GM19455 (cell line): ENCODE measurements around the gene BRAT1.

Experiments
- ATAC-seq: cut with Tn5 transposase; IDR thresholded peaks from one replicate; pipeline ENCODE4 v1.9.1; 2021; ENCODE audit not compliant: unreplicated experiment

The BRAT1 gene

GRCh38 chr7:2525658-2526630 is 29.4 kb downstream of the BRAT1 start:
- ATAC-seq = no peak

DNA sequence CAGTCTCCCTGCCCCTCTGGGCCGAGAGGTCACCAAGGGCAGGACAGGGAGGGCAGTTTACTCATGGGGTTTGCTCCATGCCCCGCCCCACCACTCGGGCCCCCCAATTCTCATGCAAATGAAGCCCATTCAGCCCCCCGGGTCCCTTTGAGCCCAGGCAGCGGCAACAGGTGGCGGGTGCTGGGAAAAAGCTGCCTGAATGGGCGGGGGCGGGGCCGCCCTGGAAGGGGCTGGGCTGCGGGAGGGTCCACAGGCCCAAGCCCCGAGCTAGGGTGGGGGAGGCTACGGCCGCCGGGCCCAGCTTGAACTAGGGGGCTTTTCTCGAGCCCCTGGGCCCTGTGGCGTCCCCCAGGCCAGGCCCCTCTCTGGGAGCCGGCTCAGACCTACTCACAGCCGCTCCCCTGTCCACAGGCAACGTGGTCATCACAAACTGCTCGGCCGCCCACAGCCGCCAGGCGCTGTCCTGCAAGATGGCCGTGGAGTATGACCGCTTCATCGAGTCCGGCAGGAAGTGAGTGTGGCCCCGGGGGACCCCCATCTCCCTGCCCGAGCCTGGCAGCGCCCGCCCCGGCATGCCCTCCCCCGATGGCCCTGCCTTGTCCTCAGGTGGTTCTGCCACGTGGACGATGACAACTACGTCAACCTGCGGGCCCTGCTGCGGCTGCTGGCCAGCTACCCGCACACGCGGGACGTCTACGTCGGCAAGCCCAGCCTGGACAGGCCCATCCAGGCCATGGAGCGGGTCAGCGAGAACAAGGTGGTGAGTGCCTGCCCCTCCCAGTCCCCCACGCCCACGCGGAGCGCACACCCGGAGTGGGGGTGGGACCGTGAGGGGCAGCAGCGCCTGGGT is 30.3 kb downstream of the BRAT1 start:
- ATAC-seq = no peak

DNA sequence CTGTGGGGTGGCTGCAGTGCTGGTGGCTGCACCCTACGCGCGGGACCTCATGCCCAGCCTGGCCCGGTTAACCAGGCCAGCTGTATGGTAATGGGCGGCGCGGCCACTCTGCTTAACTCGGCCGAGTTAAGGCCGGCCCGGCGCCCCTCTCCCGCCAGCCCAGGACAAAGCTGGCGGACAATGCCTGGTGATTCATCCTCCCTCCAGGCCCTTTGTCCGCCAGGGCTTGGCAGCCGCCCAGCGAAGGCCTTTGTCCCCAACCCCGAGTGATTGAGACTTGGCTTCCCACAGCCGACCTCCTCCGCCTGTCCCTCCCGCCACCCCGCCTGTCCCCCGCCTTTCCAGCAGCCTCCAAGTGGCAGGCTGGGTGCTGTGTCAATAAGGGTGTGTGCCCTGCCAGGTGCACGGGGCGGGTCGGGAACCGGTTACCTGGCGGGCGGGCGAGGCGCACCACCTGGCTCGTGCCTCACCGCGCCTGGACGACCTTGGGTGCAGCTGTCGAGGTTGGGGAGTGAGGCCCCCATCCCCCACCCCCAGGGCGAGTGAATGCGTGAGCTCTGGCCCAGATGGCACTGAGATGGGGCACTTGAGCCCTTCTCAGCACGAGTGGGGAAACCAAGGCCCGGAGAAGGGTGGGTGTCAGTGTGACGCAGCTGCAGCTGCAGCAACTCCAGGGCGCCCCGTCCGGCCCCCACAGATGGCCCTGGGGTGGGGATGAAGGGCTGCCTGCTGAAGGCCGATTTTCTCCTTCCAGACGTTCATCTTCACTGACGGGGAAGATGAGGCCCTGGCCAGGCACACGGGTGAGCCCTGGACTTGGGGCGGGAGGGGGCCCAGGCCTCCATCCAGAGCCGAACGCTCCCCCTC is 31.1 kb downstream of the BRAT1 start:
- ATAC-seq = no peak

DNA sequence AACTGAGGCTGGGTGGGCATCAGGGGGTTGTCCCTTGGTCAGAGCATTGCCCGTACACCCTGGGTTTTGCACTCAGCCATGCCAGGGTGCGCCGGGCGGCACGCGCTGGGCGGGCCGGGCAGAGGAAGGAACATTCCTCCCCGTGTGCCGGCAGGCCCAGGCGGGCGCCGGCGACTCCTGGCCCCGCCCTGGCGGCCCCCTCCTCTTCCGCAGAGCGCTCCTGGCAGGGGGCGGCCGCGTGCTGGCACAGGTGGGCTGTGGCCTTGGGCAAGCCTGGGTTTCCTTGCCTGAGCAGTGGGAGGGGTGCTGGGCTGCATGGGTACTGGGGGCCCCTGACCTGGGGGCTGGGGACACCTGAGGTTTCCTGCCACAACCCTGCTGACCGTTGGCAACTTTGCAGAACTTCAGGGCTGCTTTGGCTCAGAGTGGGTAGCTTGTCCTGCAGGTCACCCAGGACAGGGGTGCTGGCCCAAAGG is 31.8 kb downstream of the BRAT1 start:
- ATAC-seq = no peak

- ATAC-seq = no peak
These were observed 32.4 kb downstream of the BRAT1 start for GRCh38 chr7:2522780-2523433.

GRCh38 chr7:2521952-2522591 is 33.3 kb downstream of the BRAT1 start:
- ATAC-seq = no peak

DNA sequence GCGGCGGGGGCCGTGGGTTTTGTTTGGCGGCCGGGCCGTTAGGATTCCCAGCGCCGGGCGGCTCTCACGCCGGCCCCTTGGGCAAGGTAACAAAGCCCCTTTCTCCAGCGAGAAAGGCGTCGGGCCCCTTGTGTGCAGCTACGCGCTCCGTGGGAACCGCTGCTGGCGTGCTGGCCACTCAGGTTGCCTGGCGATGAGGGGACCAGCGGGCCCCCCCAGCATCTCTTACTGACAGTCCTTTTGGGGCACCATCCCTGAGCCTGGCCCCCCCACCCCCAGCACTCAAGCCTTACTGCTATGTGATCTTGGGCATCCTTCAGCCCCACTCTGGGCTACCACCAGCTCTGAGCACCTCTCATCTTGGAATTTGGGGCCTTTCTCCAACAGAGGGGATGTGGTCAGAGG is 34.0 kb downstream of the BRAT1 start:
- no peak for ATAC-seq

DNA sequence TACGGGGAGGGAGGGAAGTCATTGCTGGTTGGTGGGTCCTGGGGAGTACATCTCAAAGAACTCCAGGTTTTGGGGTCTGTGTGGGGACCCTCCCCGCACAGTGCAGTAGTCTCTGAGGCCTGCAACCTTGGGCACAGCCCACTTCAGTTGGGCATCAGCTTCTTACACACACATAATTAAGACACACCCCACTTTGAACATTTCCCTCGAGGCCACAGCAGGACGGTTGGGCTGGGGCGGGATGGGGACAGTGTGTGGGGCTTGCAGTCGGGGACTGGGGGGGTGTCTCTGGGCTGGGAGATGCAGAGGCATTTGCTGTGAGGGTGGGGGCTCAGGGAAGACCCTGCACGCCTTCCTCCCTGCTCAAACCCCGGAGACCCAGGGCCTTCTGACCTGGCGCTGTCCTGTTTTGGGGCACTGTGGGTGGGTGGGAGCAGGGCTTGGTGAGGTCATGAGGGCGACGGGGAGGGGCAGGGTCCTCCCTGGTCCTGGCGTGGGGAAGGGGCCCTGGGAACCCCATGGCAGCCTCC is 34.5 kb downstream of the BRAT1 start:
- no peak for ATAC-seq

DNA sequence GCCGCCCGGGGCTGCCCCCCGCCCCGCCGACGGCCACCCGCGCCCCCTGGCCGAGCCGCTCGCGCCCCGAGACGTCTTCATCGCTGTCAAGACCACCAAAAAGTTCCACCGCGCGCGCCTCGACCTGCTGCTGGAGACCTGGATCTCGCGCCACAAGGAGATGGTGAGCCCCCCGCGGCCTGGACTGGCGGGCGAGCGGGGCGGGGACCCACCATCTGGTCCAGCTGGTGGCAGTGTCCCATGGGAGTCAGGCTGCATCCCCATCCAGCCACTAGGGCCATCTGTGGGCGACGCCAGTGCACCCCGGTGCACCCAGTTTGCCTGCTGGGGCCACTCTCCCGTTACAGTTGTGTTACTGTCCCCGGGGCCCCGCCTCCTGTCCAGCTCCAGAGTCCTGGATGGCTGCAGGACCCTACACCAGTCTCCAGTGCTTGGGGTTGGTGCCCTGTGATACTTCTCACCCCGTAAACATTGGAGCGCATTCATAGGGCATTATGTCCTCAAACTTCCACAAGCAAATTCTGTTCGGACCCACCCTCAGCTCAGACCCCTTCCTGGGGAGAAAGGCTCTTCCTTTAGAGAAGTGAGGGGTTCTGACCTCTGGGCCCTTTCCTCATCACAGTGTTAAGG is 35.1 kb downstream of the BRAT1 start:
- no peak for ATAC-seq

DNA sequence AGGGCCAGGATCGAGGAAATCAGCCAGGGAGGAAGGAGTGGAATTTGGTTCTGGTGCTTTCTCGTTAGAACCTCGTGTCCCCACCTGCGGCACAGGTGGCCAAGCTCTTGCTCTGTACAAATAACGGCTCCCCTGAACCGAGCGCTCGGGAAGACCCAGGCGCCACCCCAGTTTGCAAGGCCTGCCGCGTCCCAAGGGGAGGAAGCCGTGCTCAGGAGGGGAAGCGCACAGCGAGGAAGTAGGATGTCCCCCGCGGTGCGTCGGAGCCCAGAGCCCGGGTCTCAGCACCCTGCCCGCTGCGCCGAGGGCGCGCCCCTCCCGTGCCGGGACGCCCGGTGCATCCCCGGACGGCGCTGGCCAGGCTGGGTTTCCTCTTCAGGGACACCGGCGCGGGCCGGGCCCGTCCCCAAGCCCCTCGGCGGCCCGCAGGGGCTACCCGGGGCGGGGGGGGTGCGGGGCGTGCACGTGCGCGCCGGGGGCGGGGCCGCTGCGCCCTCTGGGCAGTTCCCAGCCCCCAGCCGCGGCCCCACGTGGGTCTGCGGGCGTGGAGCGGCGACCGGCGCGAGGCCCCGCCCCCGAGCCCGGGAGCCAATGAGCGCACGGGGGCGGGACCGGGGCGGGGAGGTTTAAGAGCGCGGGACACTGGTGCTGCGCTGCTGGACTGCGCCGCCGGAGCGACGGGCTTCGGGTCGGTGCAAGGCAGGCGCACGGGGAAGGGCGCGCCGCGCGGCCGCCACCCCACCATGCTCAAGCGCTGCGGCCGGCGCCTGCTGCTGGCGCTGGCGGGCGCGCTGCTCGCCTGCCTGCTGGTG is 36.0 kb downstream of the BRAT1 start, which contains the start of gene LFNG:
Gene LFNG, plus strand, starts transcription at position 656 of the 812 bp plus-strand sequence. Its CDS starts 88 bp downstream, at position 744.
- ATAC-seq = peak; percentile 83

DNA sequence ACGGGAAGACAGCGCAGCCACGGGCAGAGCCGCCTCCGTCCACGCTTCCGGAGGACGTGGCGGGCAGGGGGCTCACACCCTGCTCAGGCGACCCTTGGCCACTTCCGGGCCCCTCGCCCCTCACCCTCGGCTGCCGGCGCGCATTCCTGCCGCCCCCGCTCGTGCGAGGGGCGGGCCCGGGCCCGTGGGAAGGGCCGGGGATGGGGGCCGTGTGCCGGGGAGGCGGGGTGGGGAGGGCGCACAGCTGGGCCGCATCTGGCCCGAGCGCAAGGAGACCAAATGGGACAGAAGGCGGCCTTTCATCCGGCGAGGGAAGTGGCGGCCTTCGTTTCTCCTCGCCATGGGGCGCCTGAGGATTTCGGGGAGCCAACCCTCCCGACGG is 36.6 kb downstream of the BRAT1 start:
- ATAC-seq = no peak

GRCh38 chr7:2517678-2518507 is 37.4 kb downstream of the BRAT1 start:
- no peak for ATAC-seq

DNA sequence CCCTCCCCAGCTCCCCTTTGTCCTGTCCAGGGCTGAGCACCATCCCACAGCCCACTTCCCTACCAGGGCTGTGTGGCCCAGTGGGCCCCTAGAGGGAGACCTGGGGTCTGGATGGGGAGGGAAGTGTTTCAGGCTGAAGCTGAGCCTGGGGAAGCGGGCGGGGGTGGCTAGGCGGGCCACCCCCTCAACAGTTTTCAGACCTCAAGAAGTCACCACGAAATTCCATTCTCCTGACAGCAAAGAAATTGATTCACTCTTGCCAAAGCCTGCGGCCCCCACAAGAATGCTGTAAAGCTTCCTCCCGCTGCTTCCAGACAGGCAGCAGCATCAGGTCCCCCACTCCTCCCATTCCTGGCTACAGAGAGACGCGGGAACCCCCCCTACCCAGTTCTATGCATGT is 38.3 kb downstream of the BRAT1 start:
- ATAC-seq = no peak

DNA sequence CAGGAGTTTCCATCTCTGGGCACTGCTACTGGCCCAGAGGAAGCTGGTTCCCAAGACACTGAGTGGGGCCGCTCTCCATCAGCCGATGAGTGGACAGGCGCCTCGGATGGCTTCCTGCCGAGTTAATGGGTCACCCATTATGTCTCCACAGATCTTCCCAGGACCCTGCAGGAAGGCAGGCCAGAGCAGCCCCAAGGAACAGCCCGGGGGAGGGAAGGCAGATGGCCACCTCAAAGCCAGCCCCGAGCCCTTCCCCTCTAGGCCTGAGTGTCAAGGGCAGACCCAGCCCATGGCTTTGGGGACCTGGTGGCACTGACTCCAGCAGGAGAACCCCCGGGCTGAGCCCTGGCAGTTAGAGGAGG is 39.1 kb downstream of the BRAT1 start:
- no peak for ATAC-seq

- ATAC-seq = no peak
These were observed 39.7 kb downstream of the BRAT1 start for GRCh38 chr7:2515424-2516193.
